Renal pelvis (tissue), 4 donors: ENCODE data around the gene MARK1. TPM values are rescaled to one million over a fixed set of nuclear protein-coding genes. Genes with fewer than 3 reads are reported as not detected.

ENCODE experiments used
- DNase-seq: peaks from one replicate; pipeline ENCODE4 v3.0.0-alpha.2; 2013
- polyA plus RNA-seq, 3 donors: library from polyadenylated mRNA; unstranded; fragments of 120-200 nt; gene quantifications; one replicate each; pipeline ENCODE4 v1.2.1, GENCODE V29; 2013; ENCODE audit not compliant: insufficient read length in 3 of 3

The MARK1 gene
- polyA plus RNA-seq, 3 donors: 10.3 to 11.5 (median 10.4) TPM

GRCh38 chr1:220710333-220710732 is 182.4 kb downstream of the MARK1 start:
- DNase-seq: no peak

- DNase-seq: no peak
These were observed 183.3 kb downstream of the MARK1 start for GRCh38 chr1:220711056-220711809.

Other genes starting within 250 kb of the MARK1 start
- gene C1orf115, start 162.2 kb downstream of the MARK1 start, polyA plus RNA-seq: 10 to 100 TPM; 25.6 to 29.9 (median 28.3) TPM
- 10 to 100 TPM; 47.8 to 65.1 (median 50.8) TPM for gene MTARC2, start 220.2 kb downstream of the MARK1 start, polyA plus RNA-seq